Measurements from ENCODE around the gene TNPO1. TPM values are rescaled to one million over a fixed set of nuclear protein-coding genes. Genes with fewer than 3 reads are reported as not detected.

The TNPO1 gene
- total RNA-seq, 1 donor = 139 TPM

DNA sequence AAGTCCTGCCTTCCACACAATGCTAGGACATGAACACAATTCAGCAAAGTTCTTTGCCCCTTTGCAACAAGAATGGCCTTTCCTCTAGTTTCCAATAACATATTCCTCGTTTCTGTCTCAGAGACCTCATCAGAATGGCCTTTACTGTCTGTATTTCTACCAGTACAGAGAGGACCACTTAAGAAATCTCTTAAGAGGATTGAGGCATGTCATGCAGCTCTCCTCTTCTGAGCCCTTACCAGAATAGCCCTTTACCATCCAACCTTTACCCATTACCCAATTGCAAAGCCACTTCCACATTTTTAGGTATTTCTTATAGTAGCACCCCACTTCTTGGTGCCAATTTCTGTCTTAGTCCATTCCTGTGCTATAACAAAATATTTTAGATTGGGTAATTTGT, 20.3 kb downstream of the TNPO1 start:
- Histone ChIP-seq H3K4me1 (ENCODE audit: insufficient read depth, low read length) (peaks cover 12% of the 10 kb centered on the region), H3K9me3 (ENCODE audit: low read depth, low read length) (no peaks in the 10 kb centered on the region), H3K4me3 (ENCODE audit: low read length) (no peak overlapping the region), H3K27me3 (ENCODE audit: insufficient read depth, low read length) (no peaks in the 10 kb centered on the region)

DNA sequence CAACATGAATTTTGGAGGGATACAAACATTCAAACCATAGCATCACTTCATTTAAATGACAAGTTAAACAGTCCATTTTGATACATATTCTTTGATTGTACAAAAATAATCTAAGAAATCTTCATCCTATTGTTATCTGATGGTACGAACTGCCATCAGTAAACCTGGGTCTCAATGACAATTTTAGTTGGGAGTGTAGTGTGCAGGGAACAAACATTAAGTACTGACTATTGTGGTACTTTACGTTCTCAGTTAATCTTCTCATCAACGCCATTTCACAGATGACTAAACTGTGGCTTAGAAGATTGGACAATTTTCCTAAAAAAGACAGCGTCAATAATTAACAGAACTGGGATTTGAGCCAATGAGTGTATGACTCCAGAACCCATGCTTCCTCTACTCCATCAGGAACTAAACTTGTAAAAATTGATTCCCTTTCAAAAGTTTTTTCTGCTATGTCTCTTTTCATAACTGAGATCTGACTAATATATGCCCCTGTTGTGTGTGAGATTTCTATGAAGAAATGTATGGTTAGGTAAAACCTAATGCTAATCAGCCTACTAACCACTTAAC, 21.1 kb downstream of the TNPO1 start:
- no peak overlapping the region for H3K4me3 ChIP-seq (ENCODE audit: low read length)
- no peaks in the 10 kb centered on the region for H3K27me3 ChIP-seq (ENCODE audit: insufficient read depth, low read length)
- H3K4me1 ChIP-seq (ENCODE audit: insufficient read depth, low read length) = peaks cover 12% of the 10 kb centered on the region
- H3K9me3 ChIP-seq (ENCODE audit: low read depth, low read length) = no peaks in the 10 kb centered on the region

DNA sequence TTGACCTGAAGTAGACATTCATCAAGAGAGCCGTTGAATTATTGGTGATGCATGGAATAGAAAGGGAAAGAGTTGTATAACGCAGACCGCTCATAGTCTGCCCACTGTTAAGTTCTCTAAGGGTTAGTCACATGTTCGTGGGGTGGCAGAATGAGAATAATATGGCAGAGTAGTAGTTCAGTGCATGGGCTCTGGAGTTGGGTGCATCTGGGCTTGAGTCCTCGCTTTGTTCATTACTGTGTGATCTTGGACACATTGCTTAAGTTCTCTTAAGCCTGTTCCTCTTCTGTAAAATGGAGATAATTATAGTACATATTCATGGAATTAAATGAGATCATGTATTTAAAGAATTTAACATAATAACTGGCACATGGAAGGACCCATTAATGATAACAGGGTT, 23.6 kb downstream of the TNPO1 start:
- no peak overlapping the region for H3K4me3 ChIP-seq (ENCODE audit: low read length)
- peaks cover 17% of the 10 kb centered on the region for H3K4me1 ChIP-seq (ENCODE audit: insufficient read depth, low read length)
- no peaks in the 10 kb centered on the region for H3K9me3 ChIP-seq (ENCODE audit: low read depth, low read length)

DNA sequence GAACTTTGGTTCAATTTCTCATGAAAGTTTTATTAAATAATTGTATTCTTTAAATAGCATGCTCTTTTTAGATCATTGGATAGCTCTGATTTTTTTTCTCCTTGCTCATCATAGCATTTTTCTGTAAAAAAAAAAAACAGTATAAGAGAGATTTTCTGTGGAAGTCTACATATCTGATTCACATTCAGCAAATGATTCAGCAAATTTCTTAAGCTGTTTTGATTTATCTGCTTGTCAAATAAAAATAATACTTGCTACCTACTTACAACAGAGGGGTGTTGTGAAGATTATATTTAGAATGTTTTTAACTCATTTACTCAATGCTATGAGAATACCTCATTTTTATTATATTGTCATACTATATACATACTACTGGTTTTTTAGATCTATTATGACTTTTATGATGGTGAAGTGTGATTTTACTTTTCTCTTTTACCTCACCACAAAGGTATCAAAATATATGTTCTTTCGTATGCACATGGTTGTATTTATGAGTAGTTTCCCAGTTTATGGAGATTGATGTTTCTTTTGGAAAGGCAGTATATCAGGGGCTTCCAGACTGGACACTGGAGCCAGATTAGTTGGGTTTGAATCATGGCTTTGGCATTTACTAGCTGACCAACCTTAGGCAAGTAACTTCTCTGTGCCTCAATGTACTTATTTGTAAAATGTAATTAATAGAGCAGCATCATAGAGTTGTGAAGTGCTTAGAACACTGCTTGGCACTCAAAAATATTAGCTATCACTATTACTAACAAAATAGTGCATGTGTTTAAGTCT, 25.5 kb downstream of the TNPO1 start:
- Histone ChIP-seq H3K4me3 (ENCODE audit: low read length) (no peak overlapping the region), H3K9me3 (ENCODE audit: low read depth, low read length) (no peaks in the 10 kb centered on the region), H3K4me1 (ENCODE audit: insufficient read depth, low read length) (peaks cover 12% of the 10 kb centered on the region), H3K27me3 (ENCODE audit: insufficient read depth, low read length) (no peaks in the 10 kb centered on the region)

More for the DNA sequence above, 23.6 kb downstream of the TNPO1 start:
- H3K27me3 ChIP-seq (ENCODE audit: insufficient read depth, low read length) = no peaks in the 10 kb centered on the region

DNA sequence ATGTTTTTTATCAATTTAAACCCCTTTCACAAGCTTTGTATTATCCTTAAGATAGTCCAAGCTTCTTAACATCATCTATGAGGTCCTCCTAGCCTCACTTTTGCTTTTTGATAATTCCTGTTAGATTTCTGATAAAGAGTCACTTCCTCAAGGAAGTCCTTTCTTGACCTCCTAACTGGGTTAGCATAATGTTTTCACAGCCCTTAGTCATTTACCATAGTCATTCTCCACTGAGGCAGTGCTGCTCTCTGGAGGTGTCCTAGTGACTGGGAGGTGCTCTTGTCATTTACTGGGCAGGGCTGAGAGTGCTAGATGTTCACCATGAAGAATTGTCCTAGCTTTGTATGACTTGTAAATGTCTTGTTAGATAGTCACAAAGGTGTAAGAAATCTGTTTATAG, 26.4 kb downstream of the TNPO1 start:
- Histone ChIP-seq H3K4me3 (ENCODE audit: low read length) (no peak overlapping the region), H3K4me1 (ENCODE audit: insufficient read depth, low read length) (peaks cover 12% of the 10 kb centered on the region), H3K9me3 (ENCODE audit: low read depth, low read length) (no peaks in the 10 kb centered on the region), H3K27me3 (ENCODE audit: insufficient read depth, low read length) (no peaks in the 10 kb centered on the region)

DNA sequence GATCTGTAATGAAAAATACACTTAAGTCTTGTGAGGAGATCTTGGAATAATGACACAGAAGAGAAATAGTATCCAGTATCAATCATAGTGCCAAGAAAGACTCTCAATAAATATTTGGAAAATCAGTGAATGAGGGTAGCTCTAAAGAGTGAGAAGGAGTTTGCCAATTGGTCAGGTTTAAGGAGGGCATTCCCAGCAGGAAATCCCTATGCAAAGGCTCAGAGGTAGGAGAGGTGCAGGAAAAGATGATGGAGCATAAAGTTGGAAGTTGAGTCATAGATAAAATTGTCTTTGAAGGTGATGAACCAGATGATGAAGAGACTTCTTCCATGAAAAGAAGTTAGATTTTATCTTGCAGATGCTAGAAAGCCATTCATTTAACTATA, 27.8 kb downstream of the TNPO1 start:
- H3K4me3 ChIP-seq (ENCODE audit: low read length) = no peak overlapping the region
- H3K4me1 ChIP-seq (ENCODE audit: insufficient read depth, low read length) = peaks cover 16% of the 10 kb centered on the region
- no peaks in the 10 kb centered on the region for H3K27me3 ChIP-seq (ENCODE audit: insufficient read depth, low read length)
- H3K9me3 ChIP-seq (ENCODE audit: low read depth, low read length) = no peaks in the 10 kb centered on the region

DNA sequence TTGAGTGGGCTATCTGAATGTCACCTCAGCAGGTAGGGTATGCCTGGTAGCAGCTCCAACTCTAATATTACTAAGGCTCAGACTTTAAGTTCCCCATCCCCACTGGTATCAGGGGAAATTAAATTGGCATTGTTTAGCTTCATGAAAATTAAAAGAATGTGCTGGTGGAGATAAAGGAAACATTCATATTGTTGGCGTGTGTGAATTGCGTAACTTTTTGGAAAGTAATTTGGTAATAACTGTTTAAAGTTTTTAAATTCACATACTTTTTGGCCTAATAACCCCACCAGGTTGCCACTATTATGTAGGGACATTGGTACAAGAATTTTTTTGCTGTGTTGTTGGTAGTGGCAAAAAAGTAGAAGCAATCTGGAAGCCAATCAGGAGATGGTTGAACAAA, 29.4 kb downstream of the TNPO1 start:
- Histone ChIP-seq H3K4me1 (ENCODE audit: insufficient read depth, low read length) (peaks cover 26% of the 10 kb centered on the region), H3K27me3 (ENCODE audit: insufficient read depth, low read length) (no peaks in the 10 kb centered on the region), H3K9me3 (ENCODE audit: low read depth, low read length) (no peaks in the 10 kb centered on the region), H3K4me3 (ENCODE audit: low read length) (no peak overlapping the region)

DNA sequence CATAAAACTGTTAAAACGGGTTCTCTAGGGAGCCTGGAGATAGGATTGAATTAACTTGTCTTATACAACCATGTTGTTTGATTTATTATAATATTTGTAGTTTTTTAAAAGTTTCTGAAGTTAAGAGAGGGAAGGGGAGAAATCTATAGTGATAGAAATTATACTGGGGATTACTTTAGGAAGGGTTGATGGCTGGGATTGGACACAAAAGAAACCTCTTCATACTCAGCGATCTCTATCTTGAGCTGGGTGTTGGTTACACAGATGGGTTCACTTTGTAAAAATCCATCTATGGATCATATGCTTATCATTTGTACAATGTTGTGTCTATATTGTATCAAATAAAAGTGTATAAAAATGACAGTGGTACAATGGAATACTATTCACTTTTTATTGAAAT, 30.0 kb downstream of the TNPO1 start:
- Histone ChIP-seq H3K4me3 (ENCODE audit: low read length) (no peak overlapping the region), H3K4me1 (ENCODE audit: insufficient read depth, low read length) (peaks cover 29% of the 10 kb centered on the region), H3K9me3 (ENCODE audit: low read depth, low read length) (no peaks in the 10 kb centered on the region), H3K27me3 (ENCODE audit: insufficient read depth, low read length) (no peaks in the 10 kb centered on the region)

DNA sequence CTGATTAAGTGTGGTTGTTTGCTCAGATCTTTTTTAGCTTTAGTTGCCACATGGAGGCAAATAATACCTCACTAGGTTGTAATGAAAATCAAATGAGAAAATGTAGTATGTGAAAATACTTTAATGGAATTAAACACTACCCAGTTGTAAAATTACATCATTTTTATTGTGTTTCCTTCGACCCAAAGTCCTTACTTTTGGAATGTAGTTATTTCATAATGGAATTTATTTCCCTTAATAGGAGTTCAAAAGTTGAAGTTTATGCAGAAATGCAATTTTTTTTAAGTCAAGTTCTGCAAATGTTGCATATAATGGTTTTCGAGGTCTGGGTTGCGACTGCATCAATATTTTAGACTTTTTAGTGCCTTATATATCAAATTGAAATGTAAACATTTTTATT, 31.0 kb downstream of the TNPO1 start:
- Histone ChIP-seq H3K4me3 (ENCODE audit: low read length) (no peak overlapping the region), H3K27me3 (ENCODE audit: insufficient read depth, low read length) (no peaks in the 10 kb centered on the region), H3K4me1 (ENCODE audit: insufficient read depth, low read length) (peaks cover 30% of the 10 kb centered on the region)

DNA sequence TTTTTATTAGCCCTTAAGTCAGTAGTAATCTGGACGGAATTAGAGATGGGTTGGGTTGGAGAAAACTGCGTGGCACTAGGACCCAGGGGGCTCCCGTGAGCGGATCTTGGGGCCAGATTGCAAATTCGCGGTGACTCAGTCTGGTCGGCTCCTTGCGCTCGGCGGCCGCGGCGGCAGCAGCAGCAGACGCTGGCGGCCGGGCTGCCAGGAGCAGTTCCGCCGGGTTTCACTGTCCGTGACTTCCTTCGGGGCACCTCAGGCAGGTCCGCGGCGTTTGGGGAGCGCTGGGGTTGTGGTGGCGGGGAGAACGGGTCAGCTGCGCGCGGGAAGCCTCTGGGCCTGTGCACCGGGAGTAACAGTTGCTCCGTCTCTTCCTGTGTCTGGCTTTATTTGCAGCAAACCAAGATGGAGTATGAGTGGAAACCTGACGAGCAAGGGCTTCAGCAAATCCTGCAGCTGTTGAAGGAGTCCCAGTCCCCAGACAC, 31.6 kb downstream of the TNPO1 start:
- no peaks in the 10 kb centered on the region for H3K27me3 ChIP-seq (ENCODE audit: insufficient read depth, low read length)
- peak overlapping the region; percentile 87 for H3K4me3 ChIP-seq (ENCODE audit: low read length)
- no peaks in the 10 kb centered on the region for H3K9me3 ChIP-seq (ENCODE audit: low read depth, low read length)
- H3K4me1 ChIP-seq (ENCODE audit: insufficient read depth, low read length) = peaks cover 29% of the 10 kb centered on the region

More for the DNA sequence above, 31.0 kb downstream of the TNPO1 start:
- H3K9me3 ChIP-seq (ENCODE audit: low read depth, low read length) = no peaks in the 10 kb centered on the region

DNA sequence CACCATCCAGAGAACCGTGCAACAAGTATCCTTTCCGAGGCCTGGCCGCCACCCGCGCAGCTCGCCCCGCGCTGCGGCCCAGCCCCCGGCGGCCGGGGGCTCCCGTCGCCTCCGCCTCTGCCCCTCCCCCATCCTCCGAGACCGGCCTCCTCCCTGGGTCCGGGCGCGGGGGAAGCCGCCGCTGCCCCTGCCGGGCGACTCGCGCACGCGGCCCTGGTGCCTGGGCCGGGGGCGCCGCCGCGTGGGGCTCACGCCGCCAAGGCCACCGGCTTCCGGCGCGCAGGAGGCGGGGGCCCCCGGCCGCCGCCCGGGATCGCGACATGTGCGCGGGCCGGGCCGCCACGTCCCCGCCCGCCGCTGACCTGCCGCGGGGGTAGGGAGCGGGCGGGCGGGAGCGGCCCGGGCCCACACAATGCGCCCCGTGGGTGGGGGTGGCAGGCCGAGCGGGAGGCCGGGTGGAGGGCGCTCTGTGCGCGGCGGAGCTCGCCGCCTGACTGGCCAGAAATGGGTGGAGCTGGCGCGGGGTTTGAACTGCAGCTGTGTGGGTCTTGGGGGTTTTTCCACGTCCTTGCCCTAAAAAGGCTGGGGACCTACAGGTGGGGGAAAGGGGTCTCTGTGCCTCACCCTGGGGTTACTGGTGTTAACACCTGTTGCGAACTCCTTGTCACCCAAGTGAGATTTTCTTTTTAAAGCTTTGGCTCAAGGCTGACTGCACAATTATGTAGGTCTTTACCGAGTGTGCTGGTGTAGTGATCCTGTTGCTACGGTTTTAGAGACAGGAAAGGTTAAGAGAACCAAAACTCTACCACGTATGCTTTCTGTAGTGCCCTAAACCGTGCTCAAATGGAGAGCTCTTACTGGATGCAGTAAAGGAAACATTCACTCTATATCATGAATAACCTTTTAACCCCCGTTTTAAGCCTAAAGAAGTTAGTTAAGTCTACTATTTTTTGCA, 32.3 kb downstream of the TNPO1 start:
- Histone ChIP-seq H3K4me3 (ENCODE audit: low read length) (peak overlapping the region; percentile 87), H3K27me3 (ENCODE audit: insufficient read depth, low read length) (no peaks in the 10 kb centered on the region), H3K9me3 (ENCODE audit: low read depth, low read length) (no peaks in the 10 kb centered on the region), H3K4me1 (ENCODE audit: insufficient read depth, low read length) (peaks cover 30% of the 10 kb centered on the region)

DNA sequence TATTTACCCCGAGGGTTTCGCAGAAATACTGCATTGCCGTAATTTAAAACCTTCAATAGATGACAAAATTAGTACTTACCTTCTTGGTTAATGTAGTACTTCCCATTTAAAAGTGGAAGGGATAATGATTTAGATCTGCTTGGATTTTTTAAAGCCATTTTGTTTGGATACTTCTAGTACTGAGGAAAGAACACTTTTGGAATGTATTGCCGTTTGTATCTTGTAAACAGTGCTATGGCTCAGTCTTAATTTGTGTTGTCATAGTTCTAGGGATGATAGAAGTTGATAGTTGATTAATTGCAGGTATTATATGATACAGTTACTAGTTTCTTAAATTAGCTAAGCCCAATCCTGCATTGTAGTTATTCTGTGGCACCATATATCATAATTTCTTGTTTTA, 33.1 kb downstream of the TNPO1 start:
- Histone ChIP-seq H3K9me3 (ENCODE audit: low read depth, low read length) (no peaks in the 10 kb centered on the region), H3K4me1 (ENCODE audit: insufficient read depth, low read length) (peaks cover 30% of the 10 kb centered on the region), H3K4me3 (ENCODE audit: low read length) (peak overlapping the region; percentile 87), H3K27me3 (ENCODE audit: insufficient read depth, low read length) (no peaks in the 10 kb centered on the region)

DNA sequence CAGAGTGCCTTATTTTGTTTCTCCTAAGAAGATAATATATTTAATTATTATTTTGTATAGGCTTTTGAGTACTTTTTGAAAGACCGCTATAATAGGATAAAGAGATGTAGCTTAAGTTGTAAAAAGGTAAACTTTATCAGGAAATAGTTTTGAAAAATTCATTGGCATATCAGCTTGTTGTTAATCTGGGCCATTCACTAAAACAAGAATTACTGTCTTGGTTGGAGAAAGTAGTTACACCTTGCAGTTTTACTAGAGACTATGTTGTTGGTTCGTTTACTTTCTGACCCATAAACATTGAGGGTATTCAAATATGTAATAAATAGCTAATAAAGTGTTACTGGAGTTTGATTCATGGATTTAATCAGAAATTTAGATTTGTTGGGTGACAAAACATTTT, 33.7 kb downstream of the TNPO1 start:
- H3K4me1 ChIP-seq (ENCODE audit: insufficient read depth, low read length) = peaks cover 30% of the 10 kb centered on the region
- no peaks in the 10 kb centered on the region for H3K27me3 ChIP-seq (ENCODE audit: insufficient read depth, low read length)
- H3K4me3 ChIP-seq (ENCODE audit: low read length) = no peak overlapping the region
- H3K9me3 ChIP-seq (ENCODE audit: low read depth, low read length) = no peaks in the 10 kb centered on the region

DNA sequence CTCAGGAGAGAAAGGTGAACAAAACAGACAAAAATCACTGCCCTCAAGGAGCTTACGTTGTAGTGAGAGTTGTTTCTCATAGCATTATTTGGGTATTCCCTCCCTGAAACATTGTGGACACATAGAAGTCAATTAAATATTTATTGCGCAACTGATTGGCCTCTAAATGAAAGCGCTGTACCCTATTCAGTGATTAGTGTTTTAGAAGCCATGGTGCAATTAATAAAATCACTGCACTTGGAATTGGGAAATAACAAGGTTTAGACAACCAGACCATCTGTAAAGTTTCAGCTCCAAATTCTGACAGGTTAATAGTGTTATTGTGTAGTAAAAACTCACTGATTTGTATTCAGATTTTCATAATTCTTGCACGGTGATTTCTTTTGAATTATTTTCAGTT, 35.9 kb downstream of the TNPO1 start:
- H3K4me3 ChIP-seq (ENCODE audit: low read length) = no peak overlapping the region
- H3K4me1 ChIP-seq (ENCODE audit: insufficient read depth, low read length) = peaks cover 25% of the 10 kb centered on the region
- no peaks in the 10 kb centered on the region for H3K9me3 ChIP-seq (ENCODE audit: low read depth, low read length)
- no peaks in the 10 kb centered on the region for H3K27me3 ChIP-seq (ENCODE audit: insufficient read depth, low read length)

DNA sequence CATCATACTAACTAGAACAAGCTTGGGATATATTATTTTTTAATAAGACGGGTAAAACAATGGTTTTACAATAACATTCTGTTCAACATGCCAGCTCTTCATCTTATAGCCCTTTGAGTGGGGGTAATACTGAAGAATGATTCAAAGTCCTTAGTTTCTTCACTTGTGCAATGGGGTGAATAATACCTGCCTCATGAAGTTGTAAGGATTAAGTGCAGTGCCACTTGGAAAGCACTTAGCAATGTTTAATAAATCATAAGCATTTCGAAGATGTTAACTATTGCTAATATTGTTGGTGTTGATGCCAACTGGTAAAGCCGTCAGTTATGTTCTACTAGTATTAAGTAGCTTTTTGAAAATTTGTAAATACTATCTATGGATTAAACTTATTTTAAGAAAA, 38.0 kb downstream of the TNPO1 start:
- Histone ChIP-seq H3K4me3 (ENCODE audit: low read length) (no peak overlapping the region), H3K9me3 (ENCODE audit: low read depth, low read length) (no peaks in the 10 kb centered on the region), H3K4me1 (ENCODE audit: insufficient read depth, low read length) (peaks cover 22% of the 10 kb centered on the region), H3K27me3 (ENCODE audit: insufficient read depth, low read length) (no peaks in the 10 kb centered on the region)
